HG02852 (cell line): ENCODE measurements around the gene U2AF2.

Source experiments
- ATAC-seq: cut with Tn5 transposase; IDR thresholded peaks from one replicate; pipeline ENCODE4 v1.9.1; 2021; ENCODE audit warnings: mild to moderate bottlenecking, moderate library complexity; ENCODE audit not compliant: unreplicated experiment

Gene U2AF2

GRCh38 chr19:55642153-55643002 lies 12.5 kb upstream of the U2AF2 start:
- ATAC-seq: no peak

- no peak for ATAC-seq
Measured at GRCh38 chr19:55643003-55643886, 11.6 kb upstream of the U2AF2 start, which contains the start of gene ZNF581. ZNF581 (plus strand) TSS chr19:55643649; CDS start chr19:55644572, 923 bp downstream.

DNA sequence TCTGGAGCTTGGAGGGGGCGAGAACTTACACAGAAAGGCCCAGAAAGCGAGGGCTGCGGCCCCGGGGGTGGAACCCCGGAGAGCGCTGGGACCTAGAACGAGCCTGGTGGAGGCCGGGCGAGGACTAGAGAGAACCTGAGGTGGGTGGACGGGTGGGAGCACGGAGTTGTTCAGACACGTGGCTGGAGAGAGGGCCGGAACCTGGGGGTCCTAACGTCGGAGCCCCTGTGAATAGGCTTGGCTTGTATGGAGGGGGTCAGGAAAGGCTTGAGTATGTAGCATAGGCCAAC lies 11.0 kb upstream of the U2AF2 start:
- no peak for ATAC-seq

DNA sequence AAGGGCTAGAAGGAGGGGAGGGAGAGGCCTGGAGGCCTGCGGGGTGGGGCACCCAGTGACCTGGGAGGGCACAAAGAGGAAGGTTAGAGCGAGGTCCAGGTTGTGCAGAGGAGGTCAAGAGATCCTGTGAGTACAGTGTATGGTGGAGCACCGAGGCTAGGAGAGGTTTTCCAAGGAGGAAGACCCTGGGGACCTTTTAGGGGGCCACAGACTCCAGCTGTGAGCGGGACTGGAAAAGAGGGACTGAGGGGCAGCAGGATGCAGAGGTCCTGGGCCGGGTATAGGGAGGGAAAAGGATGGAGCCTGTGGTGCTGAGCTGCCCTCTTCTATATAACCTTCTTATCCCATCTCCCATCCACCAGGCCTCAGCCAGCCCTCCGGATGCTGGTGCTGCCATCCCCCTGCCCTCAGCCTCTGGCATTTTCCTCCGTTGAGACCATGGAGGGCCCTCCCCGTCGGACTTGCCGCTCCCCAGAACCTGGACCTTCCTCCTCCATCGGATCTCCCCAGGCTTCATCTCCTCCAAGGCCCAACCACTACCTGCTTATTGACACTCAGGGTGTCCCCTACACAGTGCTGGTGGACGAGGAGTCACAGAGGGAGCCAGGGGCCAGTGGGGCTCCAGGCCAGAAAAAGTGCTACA lies 10.5 kb upstream of the U2AF2 start:
- no peak for ATAC-seq

DNA sequence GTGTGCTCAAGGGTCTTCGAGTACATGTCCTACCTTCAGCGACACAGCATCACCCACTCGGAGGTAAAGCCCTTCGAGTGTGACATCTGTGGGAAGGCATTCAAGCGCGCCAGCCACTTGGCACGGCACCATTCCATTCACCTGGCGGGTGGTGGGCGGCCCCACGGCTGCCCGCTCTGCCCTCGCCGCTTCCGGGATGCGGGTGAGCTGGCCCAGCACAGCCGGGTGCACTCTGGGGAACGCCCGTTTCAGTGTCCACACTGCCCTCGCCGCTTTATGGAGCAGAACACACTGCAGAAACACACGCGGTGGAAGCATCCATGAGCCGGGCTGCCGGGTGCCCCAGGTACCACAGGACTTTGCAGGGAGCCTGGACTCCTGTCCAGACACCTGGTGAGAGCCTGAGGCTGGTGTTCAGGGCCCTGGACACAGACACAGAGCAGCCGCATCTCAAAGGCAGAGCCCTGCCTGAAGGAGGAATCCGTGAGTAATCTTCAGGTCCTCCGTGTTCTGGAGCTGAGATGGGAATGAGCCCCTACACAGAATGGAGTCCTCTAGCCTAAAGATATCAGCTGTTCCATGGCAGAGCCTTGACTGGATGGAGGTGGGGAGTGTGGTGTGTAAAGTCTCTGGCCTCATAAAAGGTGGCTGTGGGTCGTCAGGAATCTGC lies 9.9 kb upstream of the U2AF2 start:
- ATAC-seq: no peak

DNA sequence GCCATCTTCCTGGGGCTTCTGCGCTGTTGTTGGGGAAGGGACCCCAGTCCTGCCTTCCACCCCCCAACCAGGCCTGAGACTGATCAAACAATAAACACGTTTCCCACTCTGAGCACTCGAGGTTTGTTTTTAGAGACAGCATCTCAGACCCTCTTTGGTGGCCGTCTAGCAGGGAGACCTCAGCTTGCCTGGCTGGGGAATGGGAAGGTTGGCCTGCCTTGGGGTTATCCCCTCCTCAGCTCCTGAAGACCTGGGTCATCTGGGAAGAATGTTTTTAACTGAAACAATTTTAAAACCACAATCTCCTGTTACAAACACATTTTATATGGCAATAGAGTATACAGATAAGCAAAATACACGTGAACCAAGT lies 9.3 kb upstream of the U2AF2 start:
- no peak for ATAC-seq

- ATAC-seq: no peak
Measured at GRCh38 chr19:55646889-55647731, 7.7 kb upstream of the U2AF2 start.

DNA sequence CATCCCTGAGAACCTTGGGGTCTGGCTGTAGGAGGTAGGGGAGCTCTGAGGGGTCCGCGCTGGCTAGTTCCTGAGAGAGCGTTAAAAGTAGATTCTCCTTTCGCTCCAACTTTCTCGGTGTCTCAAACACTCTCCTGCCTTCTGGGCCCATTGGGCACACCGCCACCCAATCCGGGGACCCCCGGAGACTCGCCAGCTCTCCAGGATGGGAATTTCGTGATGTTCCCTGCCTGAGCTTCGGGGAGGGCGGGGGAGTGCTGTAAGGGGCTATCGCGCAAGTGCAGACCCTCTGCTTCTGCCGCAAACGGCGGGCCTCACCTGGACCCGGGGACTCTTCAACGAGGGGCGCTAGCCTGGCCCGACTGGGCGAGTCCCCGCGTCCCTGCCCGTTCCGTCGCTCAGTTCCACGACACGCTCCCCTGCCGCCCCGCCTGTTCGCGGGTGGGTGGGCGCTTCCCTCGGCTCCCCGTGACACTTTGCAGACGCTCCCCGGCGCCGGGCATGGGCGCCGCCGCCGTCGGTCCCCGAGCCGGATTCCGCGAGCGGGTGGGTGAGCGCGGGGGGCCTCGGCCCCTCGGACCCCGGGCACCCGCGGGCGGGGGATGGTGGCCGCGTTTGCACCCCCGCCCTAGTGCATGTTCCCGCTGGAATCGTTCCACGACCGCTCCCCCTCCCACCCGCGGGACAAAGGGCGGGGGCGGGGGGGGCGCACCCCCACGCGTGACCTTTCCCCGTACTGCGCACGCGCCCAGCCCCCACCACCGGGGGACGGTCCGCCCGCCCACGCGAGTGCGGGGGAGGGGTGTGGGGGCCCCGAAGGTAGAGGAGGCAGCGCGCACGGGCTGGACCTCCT lies 6.9 kb upstream of the U2AF2 start, which contains the start of gene CCDC106:
Gene CCDC106 (plus strand): TSS at position 481 of the 853 bp plus-strand sequence. CDS start 835 bp downstream, outside the sequence.
- ATAC-seq: no peak

DNA sequence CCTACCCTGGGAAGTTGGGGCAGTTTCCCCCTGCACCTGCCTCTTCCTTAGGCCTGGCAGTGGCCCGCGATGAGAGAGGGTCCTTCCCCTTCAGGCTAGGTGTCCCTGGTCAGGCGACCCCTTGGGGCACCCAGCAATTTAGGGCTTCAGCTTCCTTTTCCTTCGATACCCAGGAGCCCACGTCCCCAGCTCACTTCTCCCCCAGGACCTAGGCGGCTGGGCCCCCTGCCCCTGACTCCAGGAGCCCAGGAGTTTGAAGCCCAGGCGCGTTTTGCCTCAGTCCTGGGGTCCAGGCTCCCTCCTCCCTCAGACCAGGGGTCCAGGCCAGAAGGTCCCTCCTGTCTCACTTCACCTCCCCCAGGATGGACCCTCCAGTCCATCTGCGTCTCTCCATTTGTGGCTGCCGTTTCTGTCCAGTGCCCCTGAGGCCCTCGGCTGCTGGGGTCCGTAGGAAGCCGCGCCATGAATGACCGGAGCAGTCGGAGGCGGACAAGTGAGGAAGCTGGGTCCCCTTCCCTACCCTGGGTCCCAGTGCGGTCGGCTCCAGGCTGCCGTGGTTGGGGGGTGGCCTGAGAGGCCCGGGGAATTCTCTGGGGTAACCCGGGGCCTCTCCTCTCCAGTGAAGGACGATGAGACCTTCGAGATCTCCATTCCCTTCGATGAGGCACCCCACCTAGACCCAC lies 6.1 kb upstream of the U2AF2 start:
- ATAC-seq: no peak

- no peak for ATAC-seq
Measured at GRCh38 chr19:55649268-55650125, 5.3 kb upstream of the U2AF2 start.

DNA sequence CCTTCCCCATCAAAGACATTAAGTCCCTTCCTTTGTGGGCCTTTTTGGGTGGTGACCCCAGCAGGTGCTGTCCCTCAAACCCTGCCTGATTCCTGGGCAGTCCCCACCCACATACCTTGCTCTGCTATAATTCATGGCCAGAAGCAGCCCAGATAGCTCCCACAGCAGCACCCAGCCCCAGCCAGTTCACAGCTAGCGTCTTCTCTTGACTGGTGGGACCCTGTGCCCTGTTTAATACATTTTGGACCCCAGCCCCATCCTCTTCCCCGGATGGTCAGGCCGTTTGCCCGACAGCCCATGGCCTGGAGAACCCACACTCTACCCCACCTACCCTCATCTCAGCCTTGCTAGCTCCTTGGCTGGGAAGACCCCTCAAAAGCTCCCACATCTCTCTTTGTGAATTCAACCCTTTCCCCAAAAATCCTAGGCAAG lies 4.7 kb upstream of the U2AF2 start:
- ATAC-seq: no peak

DNA sequence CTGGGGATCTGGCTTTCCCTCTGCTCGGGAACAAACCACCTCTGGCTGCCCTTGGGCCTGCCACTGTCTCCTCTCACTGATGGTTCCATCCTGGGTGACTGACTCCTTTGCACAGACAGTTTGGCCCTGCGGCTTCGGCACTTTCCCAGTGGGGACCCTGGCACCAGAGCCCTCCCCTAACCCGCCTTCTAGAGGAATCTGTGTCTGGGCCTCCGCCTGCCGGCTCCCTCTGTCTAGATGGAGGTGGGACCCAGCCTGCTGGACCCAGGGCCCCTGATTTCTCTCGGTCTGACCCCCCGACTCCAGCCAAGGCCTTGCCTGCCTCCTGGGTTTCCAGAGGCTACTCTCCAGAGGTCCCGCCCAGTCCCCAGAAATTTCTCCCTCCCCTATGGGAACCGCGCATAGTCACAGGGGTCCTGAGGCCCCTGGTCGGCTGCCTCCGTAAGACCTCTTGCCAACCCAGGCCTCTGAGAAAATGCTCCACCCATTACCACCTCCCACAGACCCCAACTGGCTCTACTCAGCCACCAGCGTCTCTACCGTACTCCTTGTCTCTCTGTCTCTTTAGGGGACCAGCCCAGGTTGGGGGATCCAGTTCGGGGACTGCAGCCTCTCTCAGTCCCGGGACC lies 4.1 kb upstream of the U2AF2 start:
- no peak for ATAC-seq

DNA sequence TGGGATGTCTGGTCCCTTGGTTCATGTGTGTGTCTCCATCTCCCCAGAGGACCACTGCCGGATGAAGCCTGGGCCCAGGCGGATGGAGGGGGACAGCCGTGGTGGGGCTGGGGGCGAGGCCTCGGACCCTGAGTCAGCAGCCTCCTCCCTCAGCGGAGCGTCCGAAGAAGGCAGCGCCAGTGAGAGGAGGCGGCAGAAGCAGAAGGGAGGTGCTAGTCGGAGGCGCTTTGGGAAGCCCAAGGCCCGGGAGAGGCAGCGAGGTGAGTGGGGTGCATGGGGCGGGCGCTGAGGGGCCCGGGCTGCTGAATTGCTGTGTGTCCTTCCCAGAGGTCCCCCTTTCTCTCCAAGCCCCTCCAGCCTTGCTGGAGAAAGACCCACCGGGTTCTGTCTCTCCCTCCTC lies 3.6 kb upstream of the U2AF2 start:
- ATAC-seq: no peak

- no peak for ATAC-seq
Measured at GRCh38 chr19:55652311-55653128, 2.3 kb upstream of the U2AF2 start.

DNA sequence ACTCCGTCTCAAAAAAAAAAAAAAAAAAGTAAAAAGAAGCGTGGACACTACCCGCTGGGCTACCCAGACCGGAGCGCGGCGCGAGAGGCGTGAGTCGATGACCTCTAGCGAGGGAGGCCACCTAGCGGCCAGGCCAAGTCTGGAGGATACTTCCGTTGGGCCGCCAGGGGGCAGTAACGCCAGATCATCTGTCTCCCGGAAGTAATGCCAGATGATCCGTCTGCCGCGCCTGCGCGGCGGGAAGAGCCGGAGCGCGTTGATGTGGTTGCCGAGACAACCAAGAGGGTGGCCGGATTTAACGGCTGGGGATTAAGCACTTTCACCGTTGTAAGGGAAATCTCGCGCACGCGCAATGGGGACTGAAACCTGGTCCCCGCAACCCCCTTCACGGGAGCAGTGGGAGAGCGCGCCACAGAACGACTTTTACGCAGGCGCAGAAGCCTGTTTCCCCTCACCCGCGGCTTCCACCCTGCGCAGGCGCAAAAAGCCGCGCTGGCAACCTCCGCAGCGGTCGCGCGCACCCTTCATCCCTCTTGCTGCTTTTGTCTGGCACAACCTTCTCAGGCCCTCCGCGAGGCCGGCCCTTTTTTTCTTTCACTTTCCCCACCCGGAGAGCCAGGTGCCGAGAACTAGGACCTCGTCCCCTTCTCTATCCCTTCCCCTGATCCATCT lies 1.0 kb upstream of the U2AF2 start:
- peak; percentile 41 for ATAC-seq
